Ectodermal cell (in vitro differentiated cells): ENCODE results near the gene LTO1.
"Not testable (repeated sequence)": the region's sequence is repeated elsewhere in the genome, so short reads cannot be mapped to it uniquely, and the experiment has no call there.

Source experiments
- H3K27ac ChIP-seq: 2 replicates; pipeline ENCODE4 v1.7.0; 2013; ENCODE audit warnings: mild to moderate bottlenecking, low read depth, low read length; ENCODE audit not compliant: insufficient read depth, poor library complexity, severe bottlenecking
- H3K27me3 ChIP-seq: 2 replicates; pipeline ENCODE4 v1.7.0; 2013; ENCODE audit warnings: mild to moderate bottlenecking, low read length; ENCODE audit not compliant: insufficient read depth, control insufficient read depth, poor library complexity, severe bottlenecking
- H3K36me3 ChIP-seq: one replicate; pipeline ENCODE4 v1.7.0; 2013; ENCODE audit warnings: low read length; ENCODE audit not compliant: control insufficient read depth, insufficient read depth
- H3K4me1 ChIP-seq: one replicate; pipeline ENCODE4 v1.7.0; 2013; ENCODE audit warnings: low read length; ENCODE audit not compliant: control insufficient read depth, insufficient read depth
- H3K4me3 ChIP-seq: 2 replicates; pipeline ENCODE4 v1.7.0; 2013; ENCODE audit warnings: low read depth, low read length, control low read depth; ENCODE audit not compliant: insufficient read depth
- H3K9me3 ChIP-seq: 2 replicates; pipeline ENCODE4 v1.7.0; 2013; ENCODE audit warnings: mild to moderate bottlenecking, low read length, moderate library complexity; ENCODE audit not compliant: control insufficient read depth
- WGBS, 2 experiments: methylation state at CpG; one replicate each; pipeline ENCODE4 v1.1.7; 2013; ENCODE audit warnings: missing lambda C conversion rate in 2 of 2; 5-methylcytosine and 5-hydroxymethylcytosine counted together

LTO1 gene

GRCh38 chr11:69700278-69701140 lies 25.4 kb upstream of the LTO1 start:
- WGBS, 2 experiments: 15% methylated on average over 20 of the region's 20 CpGs
- H3K4me1 ChIP-seq: peaks cover 30% of the 10 kb centered on the region
- H3K9me3 ChIP-seq: no peaks in the 10 kb centered on the region
- H3K4me3 ChIP-seq: no peak overlapping the region
- no peak overlapping the region for H3K27ac ChIP-seq
- H3K36me3 ChIP-seq: no peaks in the 10 kb centered on the region
- peaks cover 54% of the 10 kb centered on the region for H3K27me3 ChIP-seq

GRCh38 chr11:69699213-69699612 lies 24.1 kb upstream of the LTO1 start:
- WGBS, 2 experiments: 92 to 95% methylated on average over 13 of the region's 13 CpGs
- Histone ChIP-seq H3K4me1 (peaks cover 25% of the 10 kb centered on the region), H3K4me3 (no peak overlapping the region), H3K27ac (no peak overlapping the region), H3K36me3 (no peaks in the 10 kb centered on the region), H3K9me3 (no peaks in the 10 kb centered on the region), H3K27me3 (peaks cover 41% of the 10 kb centered on the region)

- 96 to 98% methylated on average over 2 of the region's 2 CpGs for WGBS, 2 experiments
- H3K9me3 ChIP-seq: no peaks in the 10 kb centered on the region
- no peaks in the 10 kb centered on the region for H3K36me3 ChIP-seq
- H3K27me3 ChIP-seq: peaks cover 32% of the 10 kb centered on the region
- no peak overlapping the region for H3K4me3 ChIP-seq
- H3K4me1 ChIP-seq: peaks cover 25% of the 10 kb centered on the region
- no peak overlapping the region for H3K27ac ChIP-seq
Observed at GRCh38 chr11:69698362-69698761, 23.2 kb upstream of the LTO1 start.

- Histone ChIP-seq H3K4me3 (no peak overlapping the region), H3K9me3 (no peaks in the 10 kb centered on the region), H3K4me1 (peaks cover 25% of the 10 kb centered on the region), H3K36me3 (no peaks in the 10 kb centered on the region), H3K27me3 (peaks cover 27% of the 10 kb centered on the region), H3K27ac (no peak overlapping the region)
- WGBS, 2 experiments: 88 to 93% methylated on average over 9 to 10 of the region's 10 CpGs
Observed at GRCh38 chr11:69697861-69698260, 22.7 kb upstream of the LTO1 start.

GRCh38 chr11:69697469-69697843 lies 22.3 kb upstream of the LTO1 start:
- peaks cover 25% of the 10 kb centered on the region for H3K4me1 ChIP-seq
- peaks cover 23% of the 10 kb centered on the region for H3K27me3 ChIP-seq
- no peaks in the 10 kb centered on the region for H3K9me3 ChIP-seq
- H3K27ac ChIP-seq: no peak overlapping the region
- H3K4me3 ChIP-seq: no peak overlapping the region
- 88 to 91% methylated on average over 8 of the region's 8 CpGs for WGBS, 2 experiments
- no peaks in the 10 kb centered on the region for H3K36me3 ChIP-seq

GRCh38 chr11:69696749-69697468 lies 21.8 kb upstream of the LTO1 start:
- Histone ChIP-seq H3K36me3 (no peaks in the 10 kb centered on the region), H3K4me3 (no peak overlapping the region), H3K27me3 (peaks cover 18% of the 10 kb centered on the region), H3K4me1 (peaks cover 20% of the 10 kb centered on the region), H3K9me3 (no peaks in the 10 kb centered on the region), H3K27ac (no peak overlapping the region)
- 79 to 81% methylated on average over 15 of the region's 15 CpGs for WGBS, 2 experiments

- H3K27me3 ChIP-seq, H3K36me3 ChIP-seq, H3K27ac ChIP-seq, H3K4me3 ChIP-seq, H3K9me3 ChIP-seq: not testable (repeated sequence)
- peaks cover 17% of the 10 kb centered on the region for H3K4me1 ChIP-seq
- WGBS, 2 experiments: 92 to 93% methylated on average over 5 of the region's 6 CpGs
Observed at GRCh38 chr11:69695995-69696394, 20.8 kb upstream of the LTO1 start.

GRCh38 chr11:69695581-69695980 lies 20.4 kb upstream of the LTO1 start:
- no peak overlapping the region for H3K4me3 ChIP-seq
- 88 to 90% methylated on average over 6 to 7 of the region's 7 CpGs for WGBS, 2 experiments
- no peaks in the 10 kb centered on the region for H3K9me3 ChIP-seq
- H3K36me3 ChIP-seq: no peaks in the 10 kb centered on the region
- peaks cover 13% of the 10 kb centered on the region for H3K4me1 ChIP-seq
- H3K27me3 ChIP-seq: peaks cover 4% of the 10 kb centered on the region
- no peak overlapping the region for H3K27ac ChIP-seq

- 86% methylated on average over 10 of the region's 10 CpGs for WGBS, 2 experiments
- H3K9me3 ChIP-seq: no peaks in the 10 kb centered on the region
- H3K27ac ChIP-seq: no peak overlapping the region
- H3K4me3 ChIP-seq: no peak overlapping the region
- no peaks in the 10 kb centered on the region for H3K36me3 ChIP-seq
- no peaks in the 10 kb centered on the region for H3K27me3 ChIP-seq
- H3K4me1 ChIP-seq: peaks cover 13% of the 10 kb centered on the region
Observed at GRCh38 chr11:69694781-69695180, 19.6 kb upstream of the LTO1 start.

GRCh38 chr11:69692422-69692821 lies 17.3 kb upstream of the LTO1 start:
- peaks cover 9% of the 10 kb centered on the region for H3K4me1 ChIP-seq
- H3K27me3 ChIP-seq: no peaks in the 10 kb centered on the region
- no peaks in the 10 kb centered on the region for H3K36me3 ChIP-seq

More at GRCh38 chr11:69692422-69692821, 17.3 kb upstream of the LTO1 start:
- no peak overlapping the region for H3K4me3 ChIP-seq
- H3K9me3 ChIP-seq: no peaks in the 10 kb centered on the region
- no peak overlapping the region for H3K27ac ChIP-seq
